Testis (tissue), 2 donors: Measurements from ENCODE around the gene EFNA5.

Experiments used
- POLR2A ChIP-seq: fragments of 450-650 bp; IDR thresholded peaks from one replicate; pipeline ENCODE4 v1.6.1; 2017; ENCODE audit warnings: antibody characterized with exemption, mild to moderate bottlenecking, moderate library complexity
- TF ChIP-seq, protein P1 (sequence below), 3 experiments: fragments of 450-650 bp in 2 of 3; fragments of 200-600 bp in 1 of 3; sonication (generic) in 1 of 3; IDR thresholded peaks; one replicate each; pipeline ENCODE4 v1.5.1; 2016 to 2019; ENCODE audit warnings: antibody characterized with exemption in 3 of 3, mild to moderate bottlenecking in 2 of 3, moderate library complexity in 1 of 3

DNA sequence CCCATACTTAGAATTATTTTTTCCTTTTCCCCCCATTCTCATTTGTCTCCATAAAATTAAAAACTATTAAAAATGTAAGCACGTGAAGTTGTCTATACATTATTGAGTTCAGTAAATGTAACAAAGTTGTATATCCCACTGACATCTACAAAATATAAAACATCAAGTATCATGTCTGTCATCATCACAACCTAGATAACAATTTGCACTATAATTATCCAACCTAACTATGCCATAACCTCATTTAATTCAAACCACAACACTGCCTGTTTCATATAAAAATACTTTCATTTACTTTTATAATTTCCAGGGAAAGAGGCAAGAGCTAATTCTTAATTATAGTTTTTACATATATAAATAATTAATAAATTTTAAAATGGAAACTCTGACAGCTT lies 9.1 kb downstream of the EFNA5 start:
- TF ChIP-seq, protein P1, sequence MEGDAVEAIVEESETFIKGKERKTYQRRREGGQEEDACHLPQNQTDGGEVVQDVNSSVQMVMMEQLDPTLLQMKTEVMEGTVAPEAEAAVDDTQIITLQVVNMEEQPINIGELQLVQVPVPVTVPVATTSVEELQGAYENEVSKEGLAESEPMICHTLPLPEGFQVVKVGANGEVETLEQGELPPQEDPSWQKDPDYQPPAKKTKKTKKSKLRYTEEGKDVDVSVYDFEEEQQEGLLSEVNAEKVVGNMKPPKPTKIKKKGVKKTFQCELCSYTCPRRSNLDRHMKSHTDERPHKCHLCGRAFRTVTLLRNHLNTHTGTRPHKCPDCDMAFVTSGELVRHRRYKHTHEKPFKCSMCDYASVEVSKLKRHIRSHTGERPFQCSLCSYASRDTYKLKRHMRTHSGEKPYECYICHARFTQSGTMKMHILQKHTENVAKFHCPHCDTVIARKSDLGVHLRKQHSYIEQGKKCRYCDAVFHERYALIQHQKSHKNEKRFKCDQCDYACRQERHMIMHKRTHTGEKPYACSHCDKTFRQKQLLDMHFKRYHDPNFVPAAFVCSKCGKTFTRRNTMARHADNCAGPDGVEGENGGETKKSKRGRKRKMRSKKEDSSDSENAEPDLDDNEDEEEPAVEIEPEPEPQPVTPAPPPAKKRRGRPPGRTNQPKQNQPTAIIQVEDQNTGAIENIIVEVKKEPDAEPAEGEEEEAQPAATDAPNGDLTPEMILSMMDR (IDR thresholded peaks at IDR 0.05): no peak
- TF ChIP-seq POLR2A: no peak
